ENCODE data around the gene TICRR. TPM values are rescaled to one million over a fixed set of nuclear protein-coding genes. Genes with fewer than 3 reads are reported as not detected.

The TICRR gene
- total RNA-seq, 1 donor from 2014 or later = 2.2 TPM

GRCh38 chr15:89632563-89633430, 57.5 kb downstream of the TICRR start:
- Mint-ChIP-seq H3K36me3 (ENCODE audit: low read depth) (peaks cover 38% of the 10 kb centered on the region), H3K9me3 (ENCODE audit: low read depth) (peaks cover 2% of the 10 kb centered on the region), H3K4me3 (ENCODE audit: unreplicated experiment) (no peak overlapping the region), H3K27me3 (ENCODE audit: low read depth) (no peaks in the 10 kb centered on the region), H3K27ac (ENCODE audit: unreplicated experiment) (no peak overlapping the region), H3K4me1 (ENCODE audit: low read depth) (no peaks in the 10 kb centered on the region)
- no peak for TF ChIP-seq CTCF (IDR thresholded peaks at IDR 0.05)
- peak; percentile 58 for DNase-seq (ENCODE audit: low spot score)

GRCh38 chr15:89633585-89633984, 58.3 kb downstream of the TICRR start:
- peak; percentile 81 for DNase-seq (ENCODE audit: low spot score)
- TF ChIP-seq CTCF (IDR thresholded peaks at IDR 0.05) = no peak
- no peak overlapping the region for H3K4me3 Mint-ChIP-seq (ENCODE audit: unreplicated experiment)
- peaks cover 36% of the 10 kb centered on the region for H3K36me3 Mint-ChIP-seq (ENCODE audit: low read depth)
- no peak overlapping the region for H3K27ac Mint-ChIP-seq (ENCODE audit: unreplicated experiment)
- no peaks in the 10 kb centered on the region for H3K27me3 Mint-ChIP-seq (ENCODE audit: low read depth)
- H3K4me1 Mint-ChIP-seq (ENCODE audit: low read depth) = no peaks in the 10 kb centered on the region
- peaks cover 2% of the 10 kb centered on the region for H3K9me3 Mint-ChIP-seq (ENCODE audit: low read depth)

- no peak overlapping the region for H3K4me3 Mint-ChIP-seq (ENCODE audit: unreplicated experiment)
- no peak for DNase-seq (ENCODE audit: low spot score)
- no peaks in the 10 kb centered on the region for H3K27me3 Mint-ChIP-seq (ENCODE audit: low read depth)
- TF ChIP-seq CTCF (IDR thresholded peaks at IDR 0.05) = no peak
- H3K9me3 Mint-ChIP-seq (ENCODE audit: low read depth) = peaks cover 2% of the 10 kb centered on the region
- H3K36me3 Mint-ChIP-seq (ENCODE audit: low read depth) = peaks cover 17% of the 10 kb centered on the region
- H3K4me1 Mint-ChIP-seq (ENCODE audit: low read depth) = no peaks in the 10 kb centered on the region
- H3K27ac Mint-ChIP-seq (ENCODE audit: unreplicated experiment) = no peak overlapping the region
These were observed 65.0 kb downstream of the TICRR start for GRCh38 chr15:89640245-89640644.

- Mint-ChIP-seq H3K4me1 (ENCODE audit: low read depth) (no peaks in the 10 kb centered on the region), H3K4me3 (ENCODE audit: unreplicated experiment) (no peak overlapping the region), H3K36me3 (ENCODE audit: low read depth) (peaks cover 16% of the 10 kb centered on the region)
These were observed 65.8 kb downstream of the TICRR start for GRCh38 chr15:89641053-89641452.

GRCh38 chr15:89642106-89642505, 66.8 kb downstream of the TICRR start:
- TF ChIP-seq CTCF (IDR thresholded peaks at IDR 0.05) = no peak
- Mint-ChIP-seq H3K4me3 (ENCODE audit: unreplicated experiment) (no peak overlapping the region), H3K27me3 (ENCODE audit: low read depth) (no peaks in the 10 kb centered on the region), H3K9me3 (ENCODE audit: low read depth) (no peaks in the 10 kb centered on the region), H3K4me1 (ENCODE audit: low read depth) (peaks cover 2% of the 10 kb centered on the region), H3K36me3 (ENCODE audit: low read depth) (peaks cover 20% of the 10 kb centered on the region), H3K27ac (ENCODE audit: unreplicated experiment) (no peak overlapping the region)
- peak; percentile 86 for DNase-seq (ENCODE audit: low spot score)

More at GRCh38 chr15:89641053-89641452, 65.8 kb downstream of the TICRR start:
- Mint-ChIP-seq H3K9me3 (ENCODE audit: low read depth) (no peaks in the 10 kb centered on the region), H3K27ac (ENCODE audit: unreplicated experiment) (no peak overlapping the region), H3K27me3 (ENCODE audit: low read depth) (no peaks in the 10 kb centered on the region)
- DNase-seq (ENCODE audit: low spot score) = no peak
- TF ChIP-seq CTCF (IDR thresholded peaks at IDR 0.05) = no peak

Measured in chondrocyte (in vitro differentiated cells).